ENCODE results near the gene SSNA1. TPM values are rescaled to one million over a fixed set of nuclear protein-coding genes. Genes with fewer than 3 reads are reported as not detected.
A peak's percentile ranks its signal among the peaks of the same experiment; 100 is the strongest.

SSNA1 gene
- total RNA-seq, 2 donors from 2014 or later = 67.1 to 72.0 TPM

DNA sequence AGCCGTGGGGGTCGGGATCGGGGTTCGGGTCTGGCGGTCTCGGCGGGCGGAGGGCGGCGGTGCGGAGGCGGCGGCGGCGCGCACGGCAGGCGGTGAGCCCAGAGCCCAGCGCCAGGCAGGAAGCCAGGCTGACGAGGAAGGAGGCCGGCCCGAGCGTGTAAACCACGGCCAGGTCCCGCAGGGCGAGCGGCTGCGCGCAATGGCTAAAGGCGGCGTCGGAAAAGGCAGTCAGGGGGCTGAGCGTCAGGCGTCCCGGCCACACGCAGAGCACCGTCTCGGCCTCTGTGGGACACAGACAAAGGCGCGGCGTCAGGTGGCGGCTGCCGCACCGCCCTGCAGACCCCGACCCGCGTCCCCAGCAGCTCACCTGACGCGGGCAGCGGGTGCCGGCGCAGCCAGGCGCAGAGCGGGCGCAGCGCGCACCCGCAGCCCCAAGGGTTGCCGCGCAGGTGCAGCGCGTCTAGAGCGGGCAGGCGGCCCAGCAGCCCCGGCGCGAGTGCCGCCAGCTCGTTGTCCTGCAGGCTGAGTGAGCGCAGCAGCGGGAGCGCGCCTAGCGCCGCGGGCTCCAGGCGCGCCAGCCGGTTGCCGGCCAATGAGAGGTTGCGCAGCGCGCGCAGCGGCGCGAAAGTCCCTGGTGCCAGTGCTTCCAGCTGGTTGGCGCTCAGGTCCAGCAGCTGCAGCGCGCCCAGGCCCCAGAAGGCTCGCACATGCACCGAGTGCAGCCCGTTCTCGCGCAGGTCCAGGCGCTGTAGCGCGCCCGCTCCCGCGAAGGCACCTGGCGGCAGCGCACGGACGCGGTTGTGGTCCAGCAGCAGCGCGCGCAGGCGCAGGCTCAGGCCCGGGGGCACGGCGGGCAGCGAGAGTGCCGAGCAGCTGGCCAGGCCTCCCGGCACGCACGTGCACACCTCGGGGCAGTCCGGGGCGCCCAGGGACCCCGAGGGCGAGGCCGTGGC, 19.3 kb upstream of the SSNA1 start:
- TF ChIP-seq, protein P1, sequence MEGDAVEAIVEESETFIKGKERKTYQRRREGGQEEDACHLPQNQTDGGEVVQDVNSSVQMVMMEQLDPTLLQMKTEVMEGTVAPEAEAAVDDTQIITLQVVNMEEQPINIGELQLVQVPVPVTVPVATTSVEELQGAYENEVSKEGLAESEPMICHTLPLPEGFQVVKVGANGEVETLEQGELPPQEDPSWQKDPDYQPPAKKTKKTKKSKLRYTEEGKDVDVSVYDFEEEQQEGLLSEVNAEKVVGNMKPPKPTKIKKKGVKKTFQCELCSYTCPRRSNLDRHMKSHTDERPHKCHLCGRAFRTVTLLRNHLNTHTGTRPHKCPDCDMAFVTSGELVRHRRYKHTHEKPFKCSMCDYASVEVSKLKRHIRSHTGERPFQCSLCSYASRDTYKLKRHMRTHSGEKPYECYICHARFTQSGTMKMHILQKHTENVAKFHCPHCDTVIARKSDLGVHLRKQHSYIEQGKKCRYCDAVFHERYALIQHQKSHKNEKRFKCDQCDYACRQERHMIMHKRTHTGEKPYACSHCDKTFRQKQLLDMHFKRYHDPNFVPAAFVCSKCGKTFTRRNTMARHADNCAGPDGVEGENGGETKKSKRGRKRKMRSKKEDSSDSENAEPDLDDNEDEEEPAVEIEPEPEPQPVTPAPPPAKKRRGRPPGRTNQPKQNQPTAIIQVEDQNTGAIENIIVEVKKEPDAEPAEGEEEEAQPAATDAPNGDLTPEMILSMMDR (IDR thresholded peaks at IDR 0.05) = no peak

DNA sequence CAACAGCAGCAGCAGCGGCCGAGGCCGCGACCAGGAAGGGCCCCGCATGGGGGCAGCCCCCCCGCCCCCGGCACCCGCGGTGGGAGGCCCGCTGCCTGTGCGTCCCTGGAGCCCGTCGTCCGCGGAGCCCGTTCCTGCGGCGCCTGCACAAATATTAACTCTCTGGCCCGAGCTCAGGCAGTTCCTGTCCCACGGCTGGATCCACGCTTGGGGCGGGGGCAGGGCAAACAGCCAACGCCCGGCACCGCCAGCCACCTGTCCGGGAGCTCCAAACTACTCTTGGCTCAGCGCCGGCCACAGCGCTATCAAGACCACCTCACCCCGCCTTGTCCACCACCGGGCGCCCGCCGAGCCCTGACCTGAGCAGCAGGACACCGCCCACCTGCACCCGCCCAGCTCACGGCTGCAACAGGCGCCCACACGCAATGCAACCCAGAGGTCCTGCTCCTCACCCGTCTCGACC, 18.5 kb upstream of the SSNA1 start, which contains the start of gene LRRC26:
Gene LRRC26, minus strand, starts transcription at position 156 of the 463 bp plus-strand sequence. Its CDS starts 108 bp downstream, at position 48.
- H3K9me3 ChIP-seq = no peaks in the 10 kb centered on the region
- DNase-seq (ENCODE audit: low spot score) = no peak
- peaks cover 28 to 37% of the 10 kb centered on the region in 2 donors for H3K27me3 ChIP-seq
- H3K27ac ChIP-seq = no peak within 1 kb of the TSS
- peaks cover 0 to 35% of the 10 kb centered on the region in 2 donors for H3K4me1 ChIP-seq
- TF ChIP-seq, protein P1 (IDR thresholded peaks at IDR 0.05) = no peak
- peak within 1 kb of the TSS; percentile 11 to 48 for H3K4me3 ChIP-seq
- H3K36me3 ChIP-seq = no peaks in the 10 kb centered on the region

More for the DNA sequence above, 19.3 kb upstream of the SSNA1 start:
- Histone ChIP-seq H3K27ac (no peak overlapping the region), H3K27me3 (peaks cover 33 to 44% of the 10 kb centered on the region in 2 donors), H3K36me3 (no peaks in the 10 kb centered on the region), H3K9me3 (no peaks in the 10 kb centered on the region), H3K4me1 (peaks cover 0 to 35% of the 10 kb centered on the region in 2 donors), H3K4me3 (peak overlapping the region; percentile 11 to 48)
- DNase-seq (ENCODE audit: low spot score) = no peak

DNA sequence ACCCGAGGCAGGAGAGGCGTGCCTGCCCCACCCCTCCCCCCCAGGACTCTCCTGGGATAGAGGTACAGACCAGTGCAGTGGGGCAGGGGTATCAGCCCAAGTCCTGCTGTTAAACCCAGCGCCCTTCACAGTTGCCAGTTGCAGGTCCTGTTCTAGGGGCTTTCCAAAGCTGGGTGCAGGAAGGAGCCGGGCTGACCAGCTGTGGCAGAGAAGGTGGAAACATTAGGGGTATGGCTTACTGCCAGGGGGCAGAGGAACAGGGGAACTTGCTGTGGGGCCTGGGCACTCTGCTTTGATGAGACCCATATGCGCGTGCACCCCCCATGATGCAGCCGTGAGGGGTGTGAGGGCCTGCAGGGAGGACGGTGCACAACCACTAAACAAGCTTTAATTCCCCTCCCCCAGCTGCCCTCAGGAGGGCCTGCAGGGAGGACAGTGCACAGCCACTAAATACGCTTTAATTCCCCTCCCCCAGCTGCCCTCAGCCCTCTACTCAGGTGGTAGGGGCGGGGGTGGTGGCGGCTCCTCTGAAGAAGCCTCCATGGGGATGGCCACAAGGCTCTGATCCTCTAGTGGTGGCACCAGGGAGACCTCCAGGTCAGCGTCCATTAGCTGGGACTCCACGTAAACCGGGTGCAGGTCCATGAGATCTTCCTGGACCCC, 17.9 kb upstream of the SSNA1 start:
- Histone ChIP-seq H3K27me3 (peaks cover 22 to 31% of the 10 kb centered on the region in 2 donors), H3K36me3 (no peaks in the 10 kb centered on the region)
- no peak for DNase-seq (ENCODE audit: low spot score)

DNA sequence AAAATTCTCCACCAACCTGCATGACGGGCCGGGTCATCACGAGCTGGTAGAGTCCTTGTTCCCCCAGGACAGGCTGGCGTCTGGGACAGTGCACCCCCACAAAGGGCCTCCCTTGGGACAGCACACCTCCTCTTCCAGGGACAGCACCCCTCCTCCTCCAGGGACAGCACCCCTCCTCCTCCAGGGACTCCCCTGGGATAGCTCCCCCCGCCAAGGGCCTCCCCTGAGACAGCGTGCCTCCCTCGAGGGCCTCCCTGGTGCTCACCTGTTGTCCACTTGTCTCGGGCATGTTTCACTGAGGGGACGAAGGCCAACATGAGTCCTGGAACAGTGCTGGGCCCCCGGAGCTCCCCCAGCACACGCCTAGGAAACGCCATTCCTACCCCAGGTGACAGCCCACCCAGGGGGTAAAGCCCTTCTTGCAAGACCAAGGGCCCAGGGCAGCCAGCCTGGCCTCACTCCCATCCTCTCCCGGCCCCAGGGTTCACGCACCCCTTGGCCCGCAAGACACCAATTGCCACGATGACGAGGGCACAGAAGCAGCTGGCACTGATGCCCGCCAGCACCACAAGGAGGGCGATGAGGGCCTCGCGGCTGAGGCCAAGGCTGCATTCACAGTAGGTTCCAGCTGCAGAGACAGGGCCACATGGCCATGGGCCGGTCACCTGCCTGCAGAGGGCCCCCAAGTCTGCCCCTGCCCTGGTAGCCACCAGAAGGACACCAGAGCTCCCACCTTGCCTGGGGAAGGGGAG, 17.2 kb upstream of the SSNA1 start:
- no peak for DNase-seq (ENCODE audit: low spot score)
- no peak overlapping the region for H3K4me3 ChIP-seq
- H3K27ac ChIP-seq = no peak overlapping the region
- TF ChIP-seq, protein P1 (IDR thresholded peaks at IDR 0.05) = no peak
- H3K9me3 ChIP-seq = no peaks in the 10 kb centered on the region
- H3K36me3 ChIP-seq = no peaks in the 10 kb centered on the region
- H3K4me1 ChIP-seq = peaks cover 0 to 35% of the 10 kb centered on the region in 2 donors
- peaks cover 16 to 24% of the 10 kb centered on the region in 2 donors for H3K27me3 ChIP-seq

More for the DNA sequence above, 17.9 kb upstream of the SSNA1 start:
- peaks cover 0 to 35% of the 10 kb centered on the region in 2 donors for H3K4me1 ChIP-seq
- no peak overlapping the region for H3K4me3 ChIP-seq
- H3K9me3 ChIP-seq = no peaks in the 10 kb centered on the region
- TF ChIP-seq, protein P1 (IDR thresholded peaks at IDR 0.05) = no peak
- H3K27ac ChIP-seq = no peak overlapping the region
